HEK293 (cell line): Measurements from ENCODE around the gene TBC1D5.
A peak's percentile ranks its signal among the peaks of the same experiment; 100 is the strongest.

Experiments
- CTCF ChIA-PET: fragments of 350-600 bp; formaldehyde crosslinking; extraction: SDS; loops from one replicate; lab custom pipeline; 2021; ENCODE audit warnings: antibody characterized with exemption; lab: Yijun Ruan, JAX
- POLR2A ChIA-PET: fragments of 300-600 bp; formaldehyde crosslinking; extraction: SDS; loops from one replicate; lab custom pipeline; 2020; ENCODE audit warnings: antibody characterized with exemption, inconsistent platforms; lab: Yijun Ruan, JAX
- H3K27ac ChIP-seq: fragments of 200-500 bp; sonication (Bioruptor generic); 2 replicates; pipeline ENCODE4 v1.5.1; 2014; ENCODE audit warnings: low read depth, low read length, control low read depth, inconsistent platforms; ENCODE audit errors: extremely low read depth
- H3K36me3 ChIP-seq, 2 experiments: fragments of 200-500 bp in 1 of 2; sonication (Bioruptor generic) in 1 of 2; 1 replicate in 1 of 2; 2 replicates in 1 of 2; pipeline ENCODE4 v1.5.1; 2014 to 2017; ENCODE audit warnings: inconsistent platforms in 2 of 2, low read length in 2 of 2; ENCODE audit not compliant: control insufficient read depth in 2 of 2, insufficient read depth in 1 of 2
- H3K4me1 ChIP-seq: fragments of 200-500 bp; sonication (Bioruptor generic); 2 replicates; pipeline ENCODE4 v1.5.1; 2014; ENCODE audit warnings: mild to moderate bottlenecking, low read length, inconsistent platforms; ENCODE audit not compliant: control insufficient read depth, insufficient read depth
- H3K4me3 ChIP-seq: 2 replicates; pipeline ENCODE4 v1.5.1; 2011; ENCODE audit warnings: low read depth, mild to moderate bottlenecking, control low read depth, low read length, moderate library complexity
- H3K9me3 ChIP-seq: fragments of 200-500 bp; sonication (Bioruptor generic); 2 replicates; pipeline ENCODE4 v1.5.1; 2014; ENCODE audit warnings: low read depth, low read length, inconsistent platforms; ENCODE audit not compliant: control insufficient read depth, insufficient read depth
- EGR2 ChIP-seq: fragments of 450-650 bp; formaldehyde crosslinking; IDR thresholded peaks from 2 replicates; pipeline ENCODE4 v1.5.1; 2016; ENCODE audit warnings: low read depth, missing biosample characterization, missing genetic modification characterization
- GFI1B ChIP-seq: fragments of 450-650 bp; formaldehyde crosslinking; IDR thresholded peaks from 2 replicates; pipeline ENCODE4 v1.5.1; 2016; ENCODE audit warnings: missing biosample characterization, missing genetic modification characterization
- IKZF3 ChIP-seq: fragments of 450-650 bp; IDR thresholded peaks from 2 replicates; pipeline ENCODE4 v1.5.0; 2018; ENCODE audit warnings: missing biosample characterization, mild to moderate bottlenecking, missing genetic modification characterization, moderate library complexity
- PRDM10 ChIP-seq: fragments of 450-650 bp; formaldehyde crosslinking; IDR thresholded peaks from 2 replicates; pipeline ENCODE4 v1.5.1; 2016; ENCODE audit warnings: missing biosample characterization, missing genetic modification characterization
- SALL2 ChIP-seq: fragments of 450-650 bp; formaldehyde crosslinking; IDR thresholded peaks from 2 replicates; pipeline ENCODE4 v1.5.0; 2017; ENCODE audit warnings: missing biosample characterization, mild to moderate bottlenecking, missing genetic modification characterization, borderline replicate concordance
- SCRT2 ChIP-seq: fragments of 450-650 bp; formaldehyde crosslinking; IDR thresholded peaks from 2 replicates; pipeline ENCODE4 v1.5.1; 2016; ENCODE audit warnings: missing biosample characterization, missing genetic modification characterization
- YY1 ChIP-seq: fragments of 450-650 bp; formaldehyde crosslinking; IDR thresholded peaks from 2 replicates; pipeline ENCODE4 v1.5.1; 2018; ENCODE audit warnings: missing biosample characterization, missing genetic modification characterization
- ZBTB21 ChIP-seq: fragments of 450-650 bp; formaldehyde crosslinking; IDR thresholded peaks from 2 replicates; pipeline ENCODE4 v1.5.1; 2017; ENCODE audit warnings: missing biosample characterization, missing genetic modification characterization
- ZBTB48 ChIP-seq: fragments of 450-650 bp; formaldehyde crosslinking; IDR thresholded peaks from 2 replicates; pipeline ENCODE4 v1.5.1; 2016; ENCODE audit warnings: missing biosample characterization, missing genetic modification characterization
- ZBTB7A ChIP-seq: fragments of 450-650 bp; formaldehyde crosslinking; IDR thresholded peaks from 2 replicates; pipeline ENCODE4 v1.5.1; 2016; ENCODE audit warnings: low read depth, missing biosample characterization, missing genetic modification characterization
- ZFHX2 ChIP-seq: fragments of 450-650 bp; formaldehyde crosslinking; conservative IDR thresholded peaks from 2 replicates; pipeline ENCODE4 v1.5.1; 2016; ENCODE audit warnings: missing biosample characterization, missing genetic modification characterization
- ZNF10 ChIP-seq: fragments of 450-650 bp; formaldehyde crosslinking; IDR thresholded peaks from 2 replicates; pipeline ENCODE4 v1.5.1; 2017; ENCODE audit warnings: missing biosample characterization, missing genetic modification characterization
- ZNF214 ChIP-seq: fragments of 450-650 bp; formaldehyde crosslinking; IDR thresholded peaks from 2 replicates; pipeline ENCODE4 v1.5.1; 2017; ENCODE audit warnings: missing biosample characterization, mild to moderate bottlenecking, missing genetic modification characterization, borderline replicate concordance
- ZNF416 ChIP-seq: fragments of 450-650 bp; formaldehyde crosslinking; IDR thresholded peaks from 2 replicates; pipeline ENCODE4 v1.5.1; 2016; ENCODE audit warnings: missing biosample characterization, missing genetic modification characterization
- ZNF510 ChIP-seq: fragments of 450-650 bp; formaldehyde crosslinking; IDR thresholded peaks from 2 replicates; pipeline ENCODE4 v1.5.1; 2018; ENCODE audit warnings: mild to moderate bottlenecking, missing genetic modification characterization, missing biosample characterization; ENCODE audit not compliant: insufficient replicate concordance
- ZNF521 ChIP-seq: fragments of 450-650 bp; formaldehyde crosslinking; IDR thresholded peaks from 2 replicates; pipeline ENCODE4 v1.5.1; 2017; ENCODE audit warnings: missing biosample characterization, mild to moderate bottlenecking, missing genetic modification characterization
- ZNF558 ChIP-seq: fragments of 450-650 bp; formaldehyde crosslinking; IDR thresholded peaks from 2 replicates; pipeline ENCODE4 v1.5.1; 2016; ENCODE audit warnings: missing biosample characterization, missing genetic modification characterization
- ZNF843 ChIP-seq: fragments of 450-650 bp; formaldehyde crosslinking; IDR thresholded peaks from 2 replicates; pipeline ENCODE4 v1.5.1; 2016; ENCODE audit warnings: missing biosample characterization, missing genetic modification characterization
- TF ChIP-seq, protein P1 (sequence below): fragments of 450-650 bp; formaldehyde crosslinking; IDR thresholded peaks from 2 replicates; pipeline ENCODE4 v1.5.1; 2016; ENCODE audit warnings: missing biosample characterization, missing genetic modification characterization

Gene TBC1D5

GRCh38 chr3:17752436-17752835, 10.0 kb upstream of the TBC1D5 start (continued):
- TF ChIP-seq, protein P1, sequence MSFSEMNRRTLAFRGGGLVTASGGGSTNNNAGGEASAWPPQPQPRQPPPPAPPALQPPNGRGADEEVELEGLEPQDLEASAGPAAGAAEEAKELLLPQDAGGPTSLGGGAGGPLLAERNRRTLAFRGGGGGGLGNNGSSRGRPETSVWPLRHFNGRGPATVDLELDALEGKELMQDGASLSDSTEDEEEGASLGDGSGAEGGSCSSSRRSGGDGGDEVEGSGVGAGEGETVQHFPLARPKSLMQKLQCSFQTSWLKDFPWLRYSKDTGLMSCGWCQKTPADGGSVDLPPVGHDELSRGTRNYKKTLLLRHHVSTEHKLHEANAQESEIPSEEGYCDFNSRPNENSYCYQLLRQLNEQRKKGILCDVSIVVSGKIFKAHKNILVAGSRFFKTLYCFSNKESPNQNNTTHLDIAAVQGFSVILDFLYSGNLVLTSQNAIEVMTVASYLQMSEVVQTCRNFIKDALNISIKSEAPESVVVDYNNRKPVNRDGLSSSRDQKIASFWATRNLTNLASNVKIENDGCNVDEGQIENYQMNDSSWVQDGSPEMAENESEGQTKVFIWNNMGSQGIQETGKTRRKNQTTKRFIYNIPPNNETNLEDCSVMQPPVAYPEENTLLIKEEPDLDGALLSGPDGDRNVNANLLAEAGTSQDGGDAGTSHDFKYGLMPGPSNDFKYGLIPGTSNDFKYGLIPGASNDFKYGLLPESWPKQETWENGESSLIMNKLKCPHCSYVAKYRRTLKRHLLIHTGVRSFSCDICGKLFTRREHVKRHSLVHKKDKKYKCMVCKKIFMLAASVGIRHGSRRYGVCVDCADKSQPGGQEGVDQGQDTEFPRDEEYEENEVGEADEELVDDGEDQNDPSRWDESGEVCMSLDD = no peak

DNA sequence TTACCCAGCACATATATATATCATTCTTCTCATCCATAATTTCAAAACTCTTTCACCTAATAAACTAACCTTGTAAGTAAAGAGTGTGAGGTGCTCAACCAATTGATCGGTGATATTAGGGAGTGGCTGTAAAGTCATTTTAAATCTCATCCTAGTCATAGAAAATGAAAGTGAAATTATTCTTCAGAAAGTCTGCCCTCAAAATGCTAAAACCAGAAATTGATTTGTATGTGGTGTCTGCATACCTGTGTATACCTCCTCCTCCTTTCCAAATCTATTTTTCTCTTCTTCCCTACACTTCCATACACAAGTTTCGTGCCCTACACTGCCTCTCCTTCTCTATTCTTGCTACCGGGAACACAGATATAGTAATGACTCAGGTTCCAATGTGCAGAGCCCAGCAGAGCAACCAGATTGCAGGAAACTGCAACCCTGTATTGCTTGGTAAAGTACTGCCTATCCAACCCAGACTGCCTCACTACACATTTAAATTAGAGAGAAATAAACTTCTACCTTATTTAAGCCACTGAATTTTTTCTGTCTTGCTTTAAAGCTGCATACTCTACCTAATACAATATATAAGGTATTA, 7.4 kb upstream of the TBC1D5 start:
- Histone ChIP-seq H3K9me3 (no peaks in the 10 kb centered on the region), H3K4me3 (no peak overlapping the region), H3K36me3 (no peaks in the 10 kb centered on the region), H3K4me1 (no peaks in the 10 kb centered on the region), H3K27ac (no peak overlapping the region)
- ChIA-PET CTCF (interaction anchor here (0.7 to 1.1 kb wide), 2 partner anchors 8 to 49 kb away, joined by 3 to 4 read pairs; no protein-coding TSS in a partner anchor), POLR2A (no interaction called here)
- no peak for TF ChIP-seq SALL2 (tag by site-specific recombination)
- no peak for TF ChIP-seq YY1 (tag by site-specific recombination)
- TF ChIP-seq ZNF416 (tag by site-specific recombination) = no peak
- no peak for TF ChIP-seq ZNF510 (tag by site-specific recombination)
- TF ChIP-seq ZBTB48 (tag by site-specific recombination) = no peak
- TF ChIP-seq IKZF3 (tag by site-specific recombination) = no peak
- TF ChIP-seq ZBTB7A (tag by site-specific recombination) = no peak
- no peak for TF ChIP-seq GFI1B (tag by site-specific recombination)
- TF ChIP-seq PRDM10 (tag by site-specific recombination) = no peak
- no peak for TF ChIP-seq ZNF843 (tag by site-specific recombination)
- no peak for TF ChIP-seq ZNF214 (tag by site-specific recombination)
- TF ChIP-seq ZNF521 (tag by site-specific recombination) = no peak

DNA sequence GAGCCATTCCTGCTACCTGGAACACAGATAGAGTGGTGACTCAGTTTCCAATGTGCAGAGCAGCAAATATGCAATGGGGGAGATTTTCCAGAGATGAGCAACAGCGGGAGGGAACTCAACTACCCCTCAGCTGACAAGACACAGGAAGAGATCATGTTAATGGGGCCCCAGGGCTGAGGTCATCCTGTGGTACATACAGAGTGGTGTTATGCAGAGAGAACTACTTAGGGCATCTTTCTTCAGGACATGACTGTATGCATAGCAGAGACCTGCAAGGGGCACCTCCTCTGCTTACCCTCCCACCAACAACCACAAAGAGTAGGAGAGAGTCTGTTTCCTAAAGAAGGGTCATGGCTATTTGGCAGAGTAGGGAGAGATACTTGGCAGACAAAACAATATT, 6.8 kb upstream of the TBC1D5 start:
- no peak overlapping the region for H3K4me3 ChIP-seq
- H3K27ac ChIP-seq = no peak overlapping the region
- TF ChIP-seq YY1 (tag by site-specific recombination) (no peak), ZNF10 (0 out of 2 replicates have a peak, but pooled peaks have one; percentile 22), EGR2 (tag by site-specific recombination) (peak; percentile 32; the same call in 1 of the 2 replicates), SCRT2 (peak; percentile 86), ZNF843 (tag by site-specific recombination) (no peak), ZBTB21 (tag by site-specific recombination) (no peak), ZFHX2 (tag by site-specific recombination) (0 out of 2 replicates have a peak, but pooled peaks have one; percentile 9), SALL2 (tag by site-specific recombination) (no peak), ZNF558 (tag by site-specific recombination) (no peak)
- no peaks in the 10 kb centered on the region for H3K9me3 ChIP-seq
- CTCF ChIA-PET = no interaction called here
- POLR2A ChIA-PET = no interaction called here
- no peaks in the 10 kb centered on the region for H3K4me1 ChIP-seq
- no peaks in the 10 kb centered on the region for H3K36me3 ChIP-seq
